ENCODE data around the gene ZDHHC1.

The ZDHHC1 gene

DNA sequence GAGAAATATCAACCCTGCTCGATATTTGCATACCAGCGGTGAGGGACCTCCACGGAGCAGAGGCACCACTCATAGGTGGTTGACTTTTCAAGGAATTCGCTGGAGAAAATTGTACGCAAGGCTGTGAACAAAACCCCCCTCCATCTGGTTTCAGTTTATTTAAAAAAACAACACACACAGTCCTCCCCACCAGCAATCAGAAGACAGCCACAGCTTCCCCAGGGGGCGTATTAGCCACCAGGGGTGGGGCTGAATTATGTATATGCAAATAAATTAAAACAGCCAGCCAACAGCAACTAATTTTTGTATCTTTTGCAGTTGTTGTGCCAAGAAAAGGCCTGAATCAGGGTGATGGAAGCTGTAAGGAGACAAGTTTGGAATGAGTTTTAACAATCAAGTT lies 8.8 kb upstream of the ZDHHC1 start:
- no peak for DNase-seq (ENCODE audit: extremely low read depth, low read depth)
- TF ChIP-seq, protein P1, sequence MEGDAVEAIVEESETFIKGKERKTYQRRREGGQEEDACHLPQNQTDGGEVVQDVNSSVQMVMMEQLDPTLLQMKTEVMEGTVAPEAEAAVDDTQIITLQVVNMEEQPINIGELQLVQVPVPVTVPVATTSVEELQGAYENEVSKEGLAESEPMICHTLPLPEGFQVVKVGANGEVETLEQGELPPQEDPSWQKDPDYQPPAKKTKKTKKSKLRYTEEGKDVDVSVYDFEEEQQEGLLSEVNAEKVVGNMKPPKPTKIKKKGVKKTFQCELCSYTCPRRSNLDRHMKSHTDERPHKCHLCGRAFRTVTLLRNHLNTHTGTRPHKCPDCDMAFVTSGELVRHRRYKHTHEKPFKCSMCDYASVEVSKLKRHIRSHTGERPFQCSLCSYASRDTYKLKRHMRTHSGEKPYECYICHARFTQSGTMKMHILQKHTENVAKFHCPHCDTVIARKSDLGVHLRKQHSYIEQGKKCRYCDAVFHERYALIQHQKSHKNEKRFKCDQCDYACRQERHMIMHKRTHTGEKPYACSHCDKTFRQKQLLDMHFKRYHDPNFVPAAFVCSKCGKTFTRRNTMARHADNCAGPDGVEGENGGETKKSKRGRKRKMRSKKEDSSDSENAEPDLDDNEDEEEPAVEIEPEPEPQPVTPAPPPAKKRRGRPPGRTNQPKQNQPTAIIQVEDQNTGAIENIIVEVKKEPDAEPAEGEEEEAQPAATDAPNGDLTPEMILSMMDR (IDR thresholded peaks at IDR 0.05; ENCODE audit: low read depth, low read length): no peak; the same call in none of the 2 replicates

DNA sequence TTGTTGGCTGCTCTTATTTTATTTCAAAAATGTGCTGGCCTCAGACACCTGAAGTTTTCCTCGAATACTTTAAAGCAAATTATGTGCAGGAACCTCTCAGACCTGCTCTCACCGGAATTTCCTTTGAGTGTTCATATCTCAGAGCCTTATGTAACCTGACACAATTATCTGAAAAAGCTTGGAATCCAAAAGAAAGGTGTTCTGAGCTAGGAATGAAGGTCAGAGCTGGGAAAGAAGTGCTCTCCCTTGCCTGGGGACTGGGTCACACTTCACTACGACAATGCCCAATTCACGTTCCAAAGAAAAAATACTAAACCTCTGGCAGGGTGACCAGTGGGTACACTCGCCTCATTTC lies 8.0 kb upstream of the ZDHHC1 start:
- DNase-seq (ENCODE audit: extremely low read depth, low read depth): no peak
- TF ChIP-seq, protein P1 (IDR thresholded peaks at IDR 0.05; ENCODE audit: low read depth, low read length): no peak

DNA sequence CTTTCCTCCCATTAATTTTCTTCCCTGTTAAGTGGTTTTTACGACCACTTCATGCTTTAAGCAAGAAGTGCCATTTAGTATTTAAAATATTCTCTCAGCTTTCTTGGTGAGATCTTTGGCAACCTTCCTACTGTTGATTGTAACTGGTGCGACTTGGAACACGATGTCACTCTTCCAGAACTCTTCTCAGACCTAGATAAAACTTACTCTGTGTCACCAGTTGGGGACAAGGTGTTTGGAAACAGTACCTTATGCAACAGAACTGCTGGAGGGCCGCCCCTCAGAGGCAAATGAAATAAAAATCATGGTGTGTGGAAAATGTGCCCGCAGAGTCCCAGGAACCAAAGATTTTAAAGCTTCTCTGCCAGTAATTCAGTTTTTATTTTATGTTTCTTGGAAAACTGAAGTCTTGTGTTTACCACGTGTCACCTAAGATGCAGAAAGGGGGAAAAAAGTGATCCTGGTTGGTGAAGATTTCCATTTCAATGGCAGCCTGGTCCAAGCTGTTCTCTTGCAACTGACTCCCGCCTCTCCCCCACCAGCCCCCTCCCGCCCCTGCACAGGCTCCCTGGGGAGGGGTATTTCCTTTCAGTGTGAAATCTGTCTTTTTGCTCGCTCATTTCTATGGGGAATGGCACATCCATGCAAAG lies 7.5 kb upstream of the ZDHHC1 start:
- TF ChIP-seq, protein P1 (IDR thresholded peaks at IDR 0.05; ENCODE audit: low read depth, low read length): no peak
- DNase-seq (ENCODE audit: extremely low read depth, low read depth): no peak

DNA sequence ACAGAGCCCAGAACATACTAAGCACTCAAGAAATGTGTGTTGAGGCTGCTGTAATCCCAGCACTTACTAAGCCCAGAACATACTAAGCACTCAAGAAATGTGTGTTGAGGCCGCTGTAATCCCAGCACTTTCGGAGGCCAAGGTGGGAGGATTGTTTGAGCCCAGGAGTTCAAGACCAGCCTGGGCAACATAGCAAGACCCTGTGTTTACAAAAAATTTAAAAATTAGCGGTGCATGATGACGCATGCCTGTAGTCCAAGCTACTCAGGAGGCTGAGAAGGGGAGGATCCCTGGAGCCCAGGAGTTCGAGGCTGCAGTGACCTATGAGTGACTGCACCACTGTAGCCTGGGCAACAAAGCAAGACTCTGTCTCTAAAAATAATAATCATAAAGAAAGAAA lies 6.7 kb upstream of the ZDHHC1 start:
- TF ChIP-seq, protein P1 (IDR thresholded peaks at IDR 0.05; ENCODE audit: low read depth, low read length): no peak

DNA sequence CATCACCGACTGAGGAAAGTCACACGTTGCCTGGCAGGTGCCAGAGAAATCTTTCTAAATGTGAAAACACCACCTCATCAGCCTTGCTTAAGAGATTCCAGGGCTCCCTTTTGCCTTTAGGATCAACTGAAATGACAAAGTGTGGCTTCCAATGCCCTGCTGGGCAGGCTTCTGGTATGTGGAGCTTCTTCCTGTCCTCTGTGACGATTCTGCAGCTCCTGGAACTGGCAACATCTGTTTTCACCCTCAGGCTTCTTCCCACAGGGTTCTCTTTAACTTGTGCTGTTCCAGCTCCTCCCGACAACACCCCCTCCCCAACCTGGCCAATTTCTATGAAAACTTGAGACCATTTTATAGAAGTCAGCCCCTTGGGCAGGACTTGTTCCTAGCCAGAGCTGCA lies 4.8 kb upstream of the ZDHHC1 start:
- TF ChIP-seq, protein P1 (IDR thresholded peaks at IDR 0.05; ENCODE audit: low read depth, low read length): no peak
- no peak for DNase-seq (ENCODE audit: extremely low read depth, low read depth)

More for the DNA sequence above, 6.7 kb upstream of the ZDHHC1 start:
- no peak for DNase-seq (ENCODE audit: extremely low read depth, low read depth)

DNA sequence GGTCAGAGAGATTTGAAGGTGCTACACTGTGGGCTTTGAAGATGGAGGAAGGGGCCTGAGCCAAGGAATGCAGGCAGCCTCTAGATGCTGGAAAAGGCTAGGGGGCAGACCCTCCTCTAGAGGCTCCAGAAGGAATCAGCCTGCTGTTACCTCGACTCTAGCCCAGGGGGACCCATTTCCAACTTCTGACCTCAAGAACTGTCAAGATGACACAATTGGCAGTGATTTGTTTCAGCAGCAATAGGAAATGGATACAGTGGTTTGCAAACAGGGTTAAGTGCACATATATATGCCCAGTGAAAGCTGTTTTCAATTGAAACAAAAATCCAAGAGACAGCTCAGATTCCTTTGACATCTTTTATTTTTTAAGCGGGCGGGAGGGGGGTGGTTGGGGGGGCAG lies 3.7 kb upstream of the ZDHHC1 start:
- DNase-seq (ENCODE audit: extremely low read depth, low read depth): no peak
- TF ChIP-seq, protein P1 (IDR thresholded peaks at IDR 0.05; ENCODE audit: low read depth, low read length): no peak; the same call in none of the 2 replicates

DNA sequence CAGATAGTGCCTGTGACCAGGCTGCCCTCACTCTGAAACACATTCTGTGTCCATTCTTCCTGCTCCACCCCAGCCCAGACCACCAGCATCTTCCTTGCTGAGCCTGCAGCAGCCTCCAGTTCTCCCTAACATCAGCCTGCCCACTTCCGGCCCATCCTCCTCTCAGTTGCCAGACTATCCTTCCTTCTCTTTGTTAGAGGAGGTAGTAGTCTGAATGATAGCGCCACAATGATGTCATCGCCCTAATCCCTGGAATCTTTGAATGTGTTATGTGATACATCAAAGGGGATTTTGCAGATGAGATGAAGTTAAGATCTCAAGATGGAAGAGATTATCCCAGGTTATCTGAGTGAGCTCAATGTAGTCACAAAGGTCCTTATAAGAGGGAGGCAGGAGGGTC lies 3.2 kb upstream of the ZDHHC1 start:
- DNase-seq (ENCODE audit: extremely low read depth, low read depth): no peak
- TF ChIP-seq, protein P1 (IDR thresholded peaks at IDR 0.05; ENCODE audit: low read depth, low read length): no peak

All from AG09319 (cell line).